Anterior cingulate cortex (tissue), 58 donors: Measurements from ENCODE around the gene ASS1.

ENCODE experiments used
- DNase-seq, 58 donors: peaks; one replicate each; lab custom pipeline; 2025; lab: John Stamatoyannopoulos, UW

ASS1 gene

DNA sequence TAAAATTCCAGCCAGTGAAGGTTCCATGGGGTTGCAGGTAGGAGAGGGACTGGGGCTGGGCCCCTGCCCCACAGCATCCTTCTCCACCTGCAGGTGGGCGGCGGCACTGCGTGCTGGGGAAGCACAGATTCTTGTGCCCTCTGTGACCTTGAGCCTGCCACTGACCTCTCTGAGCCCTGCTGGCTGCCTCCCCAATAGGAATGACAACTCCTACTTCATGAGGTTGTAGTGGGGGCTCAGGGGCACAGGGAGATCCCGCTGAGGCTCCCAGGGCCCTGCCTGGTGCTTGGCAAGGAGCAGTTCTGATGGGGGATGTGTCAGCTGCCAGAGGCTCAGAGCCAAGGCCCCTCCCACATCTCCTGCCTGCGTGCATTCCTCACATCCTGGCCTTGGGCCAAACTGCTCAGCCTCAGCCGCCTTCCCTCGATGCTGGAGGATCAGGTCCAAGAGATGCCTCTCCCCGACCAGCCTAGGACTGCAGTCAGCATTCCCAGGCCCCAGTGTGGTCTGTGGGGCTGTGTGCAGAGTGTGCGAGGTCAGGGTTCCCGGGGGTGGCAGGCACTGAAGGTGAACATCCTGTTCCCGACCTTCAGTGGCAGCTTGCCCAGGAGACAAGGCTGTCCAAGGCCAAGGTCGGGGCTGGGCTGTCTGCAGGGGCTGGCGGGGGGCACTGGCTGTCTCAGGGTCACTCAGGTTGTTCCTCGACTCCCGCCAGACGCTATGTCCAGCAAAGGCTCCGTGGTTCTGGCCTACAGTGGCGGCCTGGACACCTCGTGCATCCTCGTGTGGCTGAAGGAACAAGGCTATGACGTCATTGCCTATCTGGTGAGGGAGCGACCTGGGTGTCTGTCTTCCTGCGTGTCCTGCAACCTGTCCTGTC, 7.0 kb downstream of the ASS1 start:
- peak in 34 of 58 donors; percentile 9 to 68 (median 34) for DNase-seq

DNA sequence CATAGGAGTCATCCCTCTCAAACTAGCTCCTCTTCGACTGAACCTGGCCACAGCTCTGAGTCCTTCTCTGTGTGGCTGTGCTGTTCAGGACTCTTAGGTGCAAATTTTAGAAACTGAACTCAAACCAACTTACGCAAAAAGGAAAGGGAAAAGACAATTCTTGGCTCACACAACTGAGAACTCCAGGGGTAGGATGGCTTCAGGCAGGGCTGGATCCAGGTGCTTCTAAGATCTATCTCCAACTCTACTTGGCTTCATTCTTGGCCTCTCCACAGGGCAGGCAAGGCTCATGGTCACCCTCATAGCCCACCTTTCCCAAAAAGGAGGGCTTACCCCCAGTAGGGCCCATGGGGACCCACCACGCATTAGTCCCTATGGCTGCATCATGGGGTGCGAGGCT, 8.1 kb downstream of the ASS1 start:
- DNase-seq: no peak

DNA sequence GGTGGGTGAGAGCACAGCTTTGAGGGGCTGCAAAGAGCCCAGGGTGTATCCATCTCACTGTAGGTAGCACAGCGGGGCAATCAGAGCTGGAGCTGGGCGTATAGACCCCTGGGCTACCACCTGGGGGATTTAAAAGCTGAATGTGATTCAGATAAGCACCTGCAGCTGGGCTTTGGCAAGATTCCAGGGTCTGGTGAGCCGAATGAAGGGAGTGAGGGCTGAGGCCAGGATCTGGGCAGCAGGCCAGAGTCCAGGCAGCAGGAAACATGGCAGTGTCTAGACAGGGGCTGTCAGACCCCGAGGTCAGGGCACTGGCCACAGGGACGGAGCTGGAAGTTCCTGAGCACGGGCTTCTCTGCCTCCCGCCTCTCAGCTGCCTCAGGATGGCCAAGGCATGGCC, 8.7 kb downstream of the ASS1 start:
- peak in 1 of 58 donors; percentile 35 for DNase-seq

DNA sequence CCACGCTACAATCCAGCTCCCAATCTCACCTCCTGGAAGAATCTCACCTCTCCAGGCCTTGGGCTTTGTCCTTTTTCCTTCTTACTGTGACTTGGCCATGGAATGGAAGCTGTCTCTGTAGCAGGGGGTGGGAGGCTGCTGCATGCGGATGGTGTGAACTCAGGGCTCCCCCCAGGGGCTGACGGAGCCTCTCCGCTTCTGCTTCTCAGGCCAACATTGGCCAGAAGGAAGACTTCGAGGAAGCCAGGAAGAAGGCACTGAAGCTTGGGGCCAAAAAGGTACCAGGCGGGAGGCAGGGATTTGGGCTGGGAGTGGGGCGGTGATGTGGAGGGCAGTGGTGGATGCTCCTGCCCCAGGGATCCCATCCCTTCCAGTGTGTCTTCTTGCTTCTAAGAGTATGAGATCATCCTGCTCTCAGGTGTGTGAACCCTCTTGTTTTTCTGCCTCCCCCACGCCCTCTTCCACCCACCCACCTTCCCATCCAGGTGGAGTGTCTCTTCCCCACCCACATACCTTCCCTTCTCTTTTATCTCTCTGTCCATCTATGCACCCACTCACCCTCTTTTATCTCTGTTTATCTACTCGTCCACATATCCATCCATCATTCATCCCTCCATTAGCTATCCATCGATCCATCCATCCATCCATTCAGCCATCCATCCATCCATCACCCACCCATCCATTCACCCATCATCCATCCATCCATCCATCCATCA, 9.5 kb downstream of the ASS1 start:
- no peak for DNase-seq

DNA sequence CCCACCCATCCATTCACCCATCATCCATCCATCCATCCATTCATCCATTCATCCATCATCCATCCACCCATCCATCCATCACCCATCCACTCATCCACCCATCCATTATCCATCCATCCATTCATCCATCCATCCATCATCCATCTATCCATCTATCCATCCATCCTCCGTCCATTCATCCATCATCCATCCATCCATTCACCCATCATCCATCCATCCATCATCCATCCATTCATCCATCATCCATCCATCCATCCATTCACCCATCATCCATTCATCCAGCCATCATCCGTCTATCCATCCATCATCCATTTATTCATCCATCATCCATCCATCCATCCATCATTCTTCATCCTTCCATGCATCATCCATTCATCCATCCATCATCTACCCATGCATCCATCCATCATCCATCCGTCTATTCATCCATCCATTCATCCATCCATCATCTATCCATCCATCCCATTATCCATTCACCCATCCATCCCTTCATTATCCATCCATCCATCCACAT, 10.1 kb downstream of the ASS1 start:
- DNase-seq: no peak

DNA sequence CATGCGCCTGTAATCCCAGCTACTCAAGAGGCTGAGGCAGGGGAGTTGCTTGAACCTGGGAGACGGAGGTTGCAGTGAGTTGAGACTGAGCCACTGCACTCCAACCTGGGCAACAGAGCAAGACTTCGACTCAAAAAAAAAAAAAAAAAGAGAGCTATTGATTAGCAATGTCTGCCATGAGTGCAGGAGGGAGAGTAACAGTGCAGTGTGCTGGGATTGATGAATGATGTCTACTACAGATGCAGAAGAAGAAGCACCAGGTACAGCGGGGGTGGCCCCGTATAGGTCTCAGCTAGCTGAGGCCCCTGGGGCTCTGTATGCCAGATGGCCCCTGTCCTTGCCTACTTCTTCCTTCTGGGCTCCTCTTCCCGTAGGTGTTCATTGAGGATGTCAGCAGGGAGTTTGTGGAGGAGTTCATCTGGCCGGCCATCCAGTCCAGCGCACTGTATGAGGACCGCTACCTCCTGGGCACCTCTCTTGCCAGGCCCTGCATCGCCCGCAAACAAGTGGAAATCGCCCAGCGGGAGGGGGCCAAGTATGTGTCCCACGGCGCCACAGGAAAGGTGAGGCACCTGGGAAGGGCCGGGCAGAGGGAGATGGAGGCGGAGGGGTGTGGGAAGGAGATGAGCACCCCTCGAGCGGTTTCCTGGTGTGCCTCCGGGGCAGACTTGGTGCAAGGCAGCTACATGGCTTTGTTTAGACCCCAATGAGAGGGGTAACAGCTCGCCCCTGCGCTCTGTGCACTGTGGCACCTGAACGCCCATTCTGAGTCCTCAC, 13.5 kb downstream of the ASS1 start:
- DNase-seq: no peak

DNA sequence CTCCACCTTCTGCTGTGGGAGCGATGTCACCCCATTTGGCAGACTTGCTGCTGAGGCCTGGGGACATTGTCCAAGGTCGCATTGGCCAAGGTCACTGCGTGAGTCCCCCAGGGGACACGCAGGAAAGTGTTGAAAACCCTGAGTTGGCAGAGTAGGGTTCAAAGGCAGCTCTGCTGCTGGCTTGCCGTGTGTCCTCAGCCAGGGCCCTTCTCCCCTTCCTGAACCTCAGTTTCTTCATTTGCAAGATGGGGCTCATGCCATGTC, 14.0 kb downstream of the ASS1 start:
- no peak for DNase-seq

DNA sequence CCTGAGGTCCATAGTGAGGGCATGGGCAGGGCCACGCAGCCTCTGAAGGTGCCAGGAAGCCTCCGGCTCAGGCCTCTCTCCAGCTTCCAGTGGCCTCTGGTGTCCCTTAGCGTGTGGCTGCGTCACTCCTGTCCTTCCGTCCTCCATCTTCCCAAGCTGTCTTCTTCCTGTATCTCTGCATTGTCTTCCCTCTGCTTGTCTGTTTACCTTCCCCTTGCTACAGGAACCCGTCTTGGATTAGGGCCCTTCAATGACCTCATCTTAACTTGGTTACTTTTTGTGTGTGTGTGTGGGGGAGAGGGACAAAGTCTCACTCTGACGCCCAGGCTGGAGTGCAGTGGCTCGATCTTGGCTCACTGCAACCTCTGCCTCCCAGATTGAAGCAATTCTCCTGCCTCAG, 14.4 kb downstream of the ASS1 start:
- DNase-seq: no peak

DNA sequence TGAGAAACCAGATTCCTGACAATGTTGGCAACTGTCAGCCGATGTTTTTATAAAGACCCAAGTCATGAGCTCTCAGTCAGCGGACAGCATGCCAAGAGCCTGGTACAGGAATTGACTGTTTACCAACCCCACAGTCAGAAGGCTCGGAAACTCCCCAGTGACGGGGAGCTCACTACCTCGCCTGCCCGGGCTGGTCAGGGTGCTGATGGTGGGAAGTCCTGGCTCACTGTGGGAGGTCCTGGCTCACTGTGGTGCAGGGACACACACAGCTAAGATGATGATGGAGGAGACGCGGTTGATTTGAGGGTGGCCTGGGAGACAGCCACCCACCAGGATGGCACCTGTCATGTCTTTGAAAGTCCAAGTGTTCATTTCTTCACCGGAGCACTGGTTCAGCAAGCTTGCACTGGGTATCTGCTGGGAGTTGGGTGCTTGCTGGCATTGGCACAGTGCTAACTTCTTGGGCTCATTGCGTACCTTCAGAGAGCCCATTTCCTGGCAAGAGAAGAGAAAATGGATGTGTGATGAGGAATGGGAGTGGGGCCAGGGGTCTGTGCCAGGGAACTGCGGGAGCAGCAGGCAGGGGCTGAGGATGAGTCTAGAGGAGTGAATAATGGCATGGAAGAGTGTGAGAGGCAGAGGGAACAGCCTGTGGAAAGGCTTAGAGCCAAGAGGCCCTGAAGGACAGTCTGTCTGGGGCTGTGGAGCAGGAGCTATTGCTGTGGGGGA, 15.3 kb downstream of the ASS1 start:
- peak in 1 of 58 donors; percentile 17 for DNase-seq

DNA sequence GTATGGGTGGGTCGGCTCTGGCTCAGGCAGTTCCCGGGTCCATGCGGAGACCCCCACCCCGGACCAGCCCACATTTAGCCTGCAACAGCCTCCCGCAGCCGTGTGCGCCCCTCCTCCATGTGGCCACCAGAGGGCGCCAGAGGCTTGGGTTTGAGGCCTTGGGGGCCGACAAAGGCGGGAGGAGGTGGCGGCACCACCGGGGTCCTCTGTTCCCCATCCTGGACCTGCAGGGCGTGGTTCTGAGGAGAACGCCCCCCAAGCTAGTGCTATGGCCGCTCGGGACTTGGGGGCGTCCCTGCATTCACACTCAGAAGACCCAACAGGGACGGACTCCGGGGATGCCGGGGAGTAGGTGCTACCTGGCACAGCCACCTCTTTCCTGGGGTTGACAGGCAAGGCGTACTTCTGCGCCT, 16.5 kb downstream of the ASS1 start:
- peak in 39 of 58 donors; percentile 11 to 80 (median 28) for DNase-seq

DNA sequence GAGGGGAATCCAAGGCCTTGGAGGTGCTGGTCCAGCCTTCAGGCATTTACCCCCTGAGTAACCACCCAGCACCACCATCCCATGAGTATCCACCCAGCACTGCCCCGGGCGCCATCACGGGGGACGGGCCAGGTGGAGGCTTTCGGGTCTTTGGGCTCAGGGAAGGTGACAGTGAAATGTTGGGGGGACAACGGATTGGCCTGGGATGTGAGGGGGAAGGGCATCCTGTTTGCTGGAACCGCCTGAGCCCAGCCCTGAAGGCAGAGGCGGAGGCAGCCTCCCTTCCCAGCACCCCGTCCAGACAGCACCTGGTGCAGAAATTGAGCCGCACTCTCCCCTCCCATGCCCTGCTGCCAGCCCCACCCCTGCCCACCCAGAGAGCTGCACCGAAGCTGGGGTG, 17.0 kb downstream of the ASS1 start:
- no peak for DNase-seq

DNA sequence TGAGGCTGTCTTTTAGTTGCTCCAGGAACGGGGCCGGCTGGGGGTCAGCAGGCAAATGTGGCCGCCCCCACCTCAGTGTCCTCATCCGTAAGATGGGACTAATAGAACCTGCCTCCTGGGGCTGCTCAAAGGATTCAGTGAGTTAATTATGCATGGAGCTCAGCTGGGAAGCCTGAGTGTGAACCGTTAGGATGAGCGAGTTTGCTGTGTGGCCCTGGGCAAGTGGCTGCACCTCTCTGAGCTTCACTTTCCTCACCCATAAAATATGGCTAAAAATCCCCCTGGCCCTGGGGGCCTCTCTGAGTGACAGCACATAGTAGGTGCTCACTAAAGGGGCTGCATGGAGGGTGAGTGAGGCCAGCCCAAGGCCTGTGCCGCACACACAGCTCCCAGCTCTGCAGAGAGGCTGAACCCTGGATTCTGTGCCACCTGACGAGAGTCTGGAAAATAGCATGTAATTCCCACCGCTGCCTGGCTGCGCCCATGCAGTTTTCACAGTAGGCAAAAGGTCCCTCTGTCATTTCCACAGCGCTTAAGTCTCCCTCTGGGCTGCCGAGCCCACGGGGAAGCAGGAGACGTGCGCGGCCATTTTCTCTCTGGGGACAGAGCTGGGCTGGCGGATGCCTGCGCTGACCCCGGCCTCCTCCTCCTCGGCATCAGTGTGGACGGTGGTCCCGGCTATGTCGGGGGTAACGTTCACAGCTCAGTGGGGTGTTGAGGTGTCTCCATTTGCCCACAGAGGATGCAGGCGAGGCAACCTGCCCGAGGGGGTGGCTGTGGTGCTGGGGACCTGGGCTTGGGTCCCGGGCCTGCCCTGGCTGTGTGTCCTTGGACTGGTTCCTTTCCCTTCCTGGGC, 18.2 kb downstream of the ASS1 start:
- no peak for DNase-seq

DNA sequence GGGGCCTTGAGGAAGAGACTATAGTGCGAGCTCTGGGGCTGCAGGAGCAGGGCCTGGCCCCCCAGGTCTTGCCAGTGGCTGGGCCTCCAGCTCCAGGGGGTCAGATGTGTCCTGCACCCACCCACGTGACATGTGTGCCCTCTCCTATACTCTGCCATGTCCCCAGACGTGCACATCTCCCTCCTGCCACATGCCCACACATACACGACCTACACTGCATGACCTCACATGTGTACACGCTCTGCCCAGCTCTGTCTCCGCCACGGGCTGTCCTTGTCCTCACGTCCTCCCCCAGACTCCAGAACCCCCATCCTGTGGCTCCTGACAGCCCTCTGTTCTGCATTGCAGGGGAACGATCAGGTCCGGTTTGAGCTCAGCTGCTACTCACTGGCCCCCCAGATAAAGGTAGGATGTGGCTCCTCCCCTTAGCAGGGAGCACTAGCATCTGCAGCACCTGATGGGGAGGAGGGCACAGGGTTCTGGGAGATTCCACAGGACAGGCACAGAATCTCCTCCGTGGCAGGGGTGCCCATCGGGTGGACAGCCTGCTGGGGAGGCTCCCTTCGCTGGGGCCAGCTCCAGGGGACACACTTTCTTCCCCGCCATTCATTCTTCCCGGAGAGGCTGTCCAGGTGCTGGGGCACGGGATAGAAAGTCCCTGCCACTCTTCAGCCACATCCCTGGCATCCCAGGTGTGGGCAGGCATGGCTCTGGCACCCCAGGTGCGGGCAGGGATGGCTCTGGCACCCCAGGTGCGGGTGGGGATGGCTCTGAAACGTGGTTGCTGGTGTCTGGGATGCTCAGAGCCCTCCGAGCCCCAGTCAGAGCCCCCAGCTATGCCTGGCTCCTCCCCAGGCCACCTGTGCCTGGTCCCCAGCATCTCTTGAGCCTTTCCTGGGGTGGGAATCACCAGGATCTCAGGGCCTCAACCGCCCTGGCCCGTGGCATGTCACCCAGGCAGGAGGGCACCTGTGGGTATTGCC, 19.3 kb downstream of the ASS1 start:
- DNase-seq: no peak

DNA sequence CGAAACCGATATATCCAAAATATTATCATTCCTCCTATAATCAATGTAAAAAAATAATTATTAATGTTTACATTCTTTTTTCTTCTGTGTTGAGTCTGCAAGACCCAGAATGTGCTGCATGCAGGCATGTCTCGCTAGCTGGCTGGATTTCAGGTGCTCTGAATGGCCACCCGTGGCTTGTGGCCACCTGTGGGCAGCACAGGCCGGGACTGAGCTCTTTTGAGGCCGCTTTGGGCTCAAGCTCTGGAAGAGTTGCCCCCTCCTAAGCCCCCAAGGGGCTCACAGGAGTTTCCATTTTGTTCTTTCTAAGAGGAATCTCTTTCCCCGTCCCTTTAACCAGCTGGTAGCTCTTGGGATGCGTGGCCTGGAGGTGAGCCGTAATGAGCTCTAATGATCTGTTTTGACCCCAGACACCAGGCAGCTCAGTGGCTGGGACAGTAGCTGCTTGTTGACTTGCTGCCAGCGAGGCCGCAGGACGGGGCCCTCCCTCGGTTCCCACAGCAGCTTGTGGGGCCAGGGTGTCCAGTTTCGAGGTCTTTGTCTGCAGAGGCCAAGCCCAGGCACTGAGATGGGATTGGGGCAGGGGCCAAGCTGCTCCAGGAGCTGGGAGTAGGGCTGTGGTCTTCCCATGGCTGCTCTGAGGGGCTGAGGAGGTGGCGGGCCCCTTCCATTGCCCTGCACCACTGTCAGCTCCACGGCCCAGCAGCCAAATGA, 20.8 kb downstream of the ASS1 start:
- DNase-seq: no peak

DNA sequence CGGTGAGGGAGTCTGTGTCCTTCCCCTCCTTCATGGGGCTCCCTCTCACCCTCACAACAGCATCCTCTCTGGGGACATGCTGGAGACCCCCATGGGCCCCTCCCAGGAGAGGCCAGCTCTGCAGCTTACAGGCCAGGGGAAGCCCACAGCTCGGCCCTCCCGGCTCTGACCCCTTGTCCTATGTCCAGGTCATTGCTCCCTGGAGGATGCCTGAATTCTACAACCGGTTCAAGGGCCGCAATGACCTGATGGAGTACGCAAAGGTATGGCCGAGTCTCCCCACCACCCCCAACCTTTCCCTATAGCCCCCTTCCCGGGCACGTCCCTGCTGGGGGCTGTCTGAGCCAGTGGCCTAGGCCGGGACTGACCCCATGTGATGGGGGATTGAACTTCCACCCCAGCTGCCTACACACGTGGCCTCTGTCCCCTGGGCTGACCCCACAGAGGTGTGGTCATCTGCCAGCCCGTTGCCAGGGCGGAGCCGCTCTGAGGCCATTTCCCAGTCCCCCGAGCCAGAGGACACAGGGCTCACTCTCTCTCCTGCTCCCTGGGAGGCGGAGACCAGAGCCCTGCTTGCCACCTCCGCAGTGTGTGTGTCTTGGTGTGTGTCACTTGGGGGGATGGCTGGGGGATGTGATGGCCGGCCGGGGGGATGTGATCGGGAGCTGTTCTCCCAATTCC, 21.9 kb downstream of the ASS1 start:
- no peak for DNase-seq

DNA sequence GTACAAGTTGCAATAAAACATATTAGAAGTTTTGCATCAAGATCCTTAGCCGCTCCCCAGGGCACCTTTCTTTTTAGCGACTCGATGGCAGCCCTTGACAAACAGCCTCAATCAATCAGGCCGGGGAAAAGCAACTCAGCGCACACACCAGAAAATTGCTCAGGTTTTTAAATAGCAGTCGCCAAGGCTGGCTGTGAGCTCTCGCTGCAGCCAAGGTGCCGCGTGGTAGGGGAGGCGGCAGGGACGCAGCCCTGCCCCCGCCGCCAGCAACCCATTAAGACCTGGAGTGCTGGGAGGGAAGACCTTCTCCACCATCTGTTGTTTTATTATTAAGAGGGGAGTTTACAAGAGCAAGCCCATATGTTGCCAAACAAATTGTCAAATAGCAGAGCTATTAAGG, 22.6 kb downstream of the ASS1 start:
- DNase-seq: peak in 3 of 58 donors; percentile 7 to 24 (median 13)

DNA sequence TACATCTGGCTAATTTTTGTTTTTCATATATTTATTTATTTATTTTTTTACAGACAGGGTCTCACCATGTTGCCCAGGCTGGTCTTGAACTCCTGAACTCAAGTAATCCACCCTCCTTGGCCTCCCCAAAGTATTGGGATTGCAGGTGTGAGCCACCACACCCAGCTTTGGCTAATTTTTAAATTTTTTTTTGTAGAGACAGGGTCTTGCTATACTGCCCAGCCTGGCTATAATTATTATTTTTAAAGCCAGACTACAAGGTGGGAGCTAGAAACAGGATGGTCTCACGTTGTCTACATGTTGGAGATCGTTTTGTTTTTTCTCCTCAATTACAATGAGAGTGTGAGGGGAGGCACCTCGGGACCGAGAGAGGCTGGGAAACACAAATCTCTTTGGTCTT, 23.8 kb downstream of the ASS1 start:
- DNase-seq: no peak
